Epithelial cell of esophagus (primary cell): ENCODE measurements around the gene NME8.

Experiments used
- DNase-seq: peaks from one replicate; pipeline ENCODE4 v3.0.0; 2010; ENCODE audit warnings: low read depth
- H3K4me3 ChIP-seq: 2 replicates; pipeline ENCODE4 v1.5.1; 2011; ENCODE audit warnings: mild to moderate bottlenecking, low read length, control low read depth
- TF ChIP-seq, protein P1 (sequence below): IDR thresholded peaks from 2 replicates; pipeline ENCODE4 v1.5.1; 2011; ENCODE audit warnings: low read depth, mild to moderate bottlenecking, low read length, control low read depth, inconsistent platforms; ENCODE audit not compliant: insufficient read depth; ENCODE audit errors: missing control alignments

Gene NME8

DNA sequence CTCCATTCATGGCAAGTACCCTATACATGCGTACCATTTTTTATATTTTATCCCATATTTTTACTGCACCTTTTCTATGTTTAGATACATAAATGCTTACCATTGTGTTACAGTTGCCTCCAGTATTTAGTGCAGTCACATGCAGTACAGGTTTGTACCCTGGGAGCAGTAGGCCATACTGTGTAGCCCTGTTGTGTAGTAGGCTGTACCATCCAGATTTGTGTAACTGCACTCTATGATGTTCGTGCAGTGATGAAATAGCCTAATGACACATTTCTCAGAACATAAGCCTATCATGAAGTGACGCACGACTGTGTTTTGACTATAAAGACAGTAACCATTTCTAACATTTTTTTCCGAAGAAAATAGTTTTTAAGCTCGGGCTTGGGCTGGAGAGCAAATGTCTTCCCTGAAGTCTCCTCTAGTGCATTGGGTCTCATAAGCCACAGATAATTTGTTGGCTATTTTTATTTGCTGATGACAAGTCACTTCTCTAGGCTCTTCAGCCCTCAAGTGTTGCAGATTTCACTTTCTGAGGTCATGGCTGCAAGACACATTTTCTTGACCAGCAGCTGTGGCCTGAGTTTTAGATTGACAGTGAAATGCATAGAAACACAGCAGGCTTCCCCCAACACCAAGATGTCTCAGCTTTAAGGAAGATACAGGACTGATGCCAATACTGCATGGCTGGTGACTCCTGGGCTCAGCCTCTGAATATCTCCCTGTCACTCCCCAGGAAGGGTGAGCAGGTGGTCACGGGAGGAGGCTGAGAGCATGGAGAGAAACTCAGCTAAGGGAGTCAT, 98.9 kb downstream of the NME8 start:
- DNase-seq, result no peak
- TF ChIP-seq, protein P1, sequence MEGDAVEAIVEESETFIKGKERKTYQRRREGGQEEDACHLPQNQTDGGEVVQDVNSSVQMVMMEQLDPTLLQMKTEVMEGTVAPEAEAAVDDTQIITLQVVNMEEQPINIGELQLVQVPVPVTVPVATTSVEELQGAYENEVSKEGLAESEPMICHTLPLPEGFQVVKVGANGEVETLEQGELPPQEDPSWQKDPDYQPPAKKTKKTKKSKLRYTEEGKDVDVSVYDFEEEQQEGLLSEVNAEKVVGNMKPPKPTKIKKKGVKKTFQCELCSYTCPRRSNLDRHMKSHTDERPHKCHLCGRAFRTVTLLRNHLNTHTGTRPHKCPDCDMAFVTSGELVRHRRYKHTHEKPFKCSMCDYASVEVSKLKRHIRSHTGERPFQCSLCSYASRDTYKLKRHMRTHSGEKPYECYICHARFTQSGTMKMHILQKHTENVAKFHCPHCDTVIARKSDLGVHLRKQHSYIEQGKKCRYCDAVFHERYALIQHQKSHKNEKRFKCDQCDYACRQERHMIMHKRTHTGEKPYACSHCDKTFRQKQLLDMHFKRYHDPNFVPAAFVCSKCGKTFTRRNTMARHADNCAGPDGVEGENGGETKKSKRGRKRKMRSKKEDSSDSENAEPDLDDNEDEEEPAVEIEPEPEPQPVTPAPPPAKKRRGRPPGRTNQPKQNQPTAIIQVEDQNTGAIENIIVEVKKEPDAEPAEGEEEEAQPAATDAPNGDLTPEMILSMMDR, result no peak
- no peak overlapping the region for H3K4me3 ChIP-seq

- no peak for DNase-seq
- H3K4me3 ChIP-seq, result no peak overlapping the region
- TF ChIP-seq, protein P1, result no peak
These were observed 99.5 kb downstream of the NME8 start for GRCh38 chr7:37947941-37948210.
